SH-SY5Y (cell line): ENCODE data around the gene TBL1X.

Experiments
- GATA2 ChIP-seq: IDR thresholded peaks from 2 replicates; pipeline ENCODE4 v1.6.1; 2011; ENCODE audit warnings: mild to moderate bottlenecking, low read depth, low read length
- GATA3 ChIP-seq: IDR thresholded peaks from 2 replicates; pipeline ENCODE4 v1.6.1; 2011; ENCODE audit warnings: low read depth, mild to moderate bottlenecking, low read length, moderate library complexity

- no peak for TF ChIP-seq GATA2
- no peak for TF ChIP-seq GATA3
Observed at GRCh38 chrX:9515489-9515888, 50.6 kb downstream of the TBL1X start.
